ENCODE data around the gene MMP15. TPM values are rescaled to one million over a fixed set of nuclear protein-coding genes. Genes with fewer than 3 reads are reported as not detected.

Gene MMP15
- total RNA-seq, 2 donors from 2014 or later, result 0.31 TPM; not detected in 1

- ATAC-seq (no peak), DNase-seq (ENCODE audit: low spot score) (peak; percentile 20)
- H3K27ac Mint-ChIP-seq, result no peak overlapping the region
- H3K27me3 Mint-ChIP-seq, result no peaks in the 10 kb centered on the region
- peaks cover 7 to 19% of the 10 kb centered on the region in 2 donors for H3K4me1 Mint-ChIP-seq (ENCODE audit: low read depth in 2 of 2)
- H3K4me3 Mint-ChIP-seq, result no peak overlapping the region
- H3K36me3 Mint-ChIP-seq, result no peaks in the 10 kb centered on the region
- H3K9me3 Mint-ChIP-seq, result no peaks in the 10 kb centered on the region
Measured at GRCh38 chr16:57991551-57992059, 33.9 kb upstream of the MMP15 start.

GRCh38 chr16:57992084-57992483 lies 33.5 kb upstream of the MMP15 start:
- no peaks in the 10 kb centered on the region for H3K9me3 Mint-ChIP-seq
- no peaks in the 10 kb centered on the region for H3K36me3 Mint-ChIP-seq
- DNase-seq (ENCODE audit: low spot score) (no peak), ATAC-seq (no peak)
- H3K4me3 Mint-ChIP-seq, result no peak overlapping the region
- H3K27me3 Mint-ChIP-seq, result no peaks in the 10 kb centered on the region
- no peak overlapping the region for H3K27ac Mint-ChIP-seq
- peaks cover 7 to 21% of the 10 kb centered on the region in 2 donors for H3K4me1 Mint-ChIP-seq (ENCODE audit: low read depth in 2 of 2)

GRCh38 chr16:57993438-57993837 lies 32.1 kb upstream of the MMP15 start:
- Mint-ChIP-seq H3K36me3 (no peaks in the 10 kb centered on the region), H3K27me3 (no peaks in the 10 kb centered on the region), H3K27ac (no peak overlapping the region)

GRCh38 chr16:57993897-57994296 lies 31.7 kb upstream of the MMP15 start:
- peaks cover 20 to 32% of the 10 kb centered on the region in 2 donors for H3K4me1 Mint-ChIP-seq (ENCODE audit: low read depth in 2 of 2)
- ATAC-seq, result no peak
- H3K9me3 Mint-ChIP-seq, result no peaks in the 10 kb centered on the region
- no peak overlapping the region for H3K27ac Mint-ChIP-seq
- H3K27me3 Mint-ChIP-seq, result no peaks in the 10 kb centered on the region
- no peaks in the 10 kb centered on the region for H3K36me3 Mint-ChIP-seq
- DNase-seq (ENCODE audit: low spot score), result peak; percentile 44
- H3K4me3 Mint-ChIP-seq, result no peak overlapping the region

More at GRCh38 chr16:57993438-57993837, 32.1 kb upstream of the MMP15 start:
- DNase-seq (ENCODE audit: low spot score) (no peak), ATAC-seq (no peak)
- Mint-ChIP-seq H3K4me3 (no peak overlapping the region), H3K4me1 (ENCODE audit: low read depth in 2 of 2) (peaks cover 16 to 27% of the 10 kb centered on the region in 2 donors), H3K9me3 (no peaks in the 10 kb centered on the region)

- Mint-ChIP-seq H3K4me3 (peak overlapping the region; percentile 50), H3K4me1 (ENCODE audit: low read depth in 2 of 2) (peaks cover 25 to 37% of the 10 kb centered on the region in 2 donors), H3K27me3 (no peaks in the 10 kb centered on the region), H3K27ac (peak overlapping the region; percentile 56 to 73), H3K36me3 (no peaks in the 10 kb centered on the region), H3K9me3 (no peaks in the 10 kb centered on the region)
- no peak for ATAC-seq
- no peak for DNase-seq (ENCODE audit: low spot score)
Measured at GRCh38 chr16:57994361-57994760, 31.2 kb upstream of the MMP15 start.

- H3K4me3 Mint-ChIP-seq, result peak overlapping the region; percentile 50
- H3K4me1 Mint-ChIP-seq (ENCODE audit: low read depth in 2 of 2), result peaks cover 26 to 37% of the 10 kb centered on the region in 2 donors
- ATAC-seq, result peak; percentile 57 to 62
Measured at GRCh38 chr16:57994778-57995177, 30.8 kb upstream of the MMP15 start.

GRCh38 chr16:57995721-57996405 lies 29.7 kb upstream of the MMP15 start:
- no peak for ATAC-seq
- H3K4me1 Mint-ChIP-seq (ENCODE audit: low read depth in 2 of 2), result peaks cover 26 to 33% of the 10 kb centered on the region in 2 donors
- H3K9me3 Mint-ChIP-seq, result no peaks in the 10 kb centered on the region
- H3K36me3 Mint-ChIP-seq, result no peaks in the 10 kb centered on the region
- H3K27me3 Mint-ChIP-seq, result no peaks in the 10 kb centered on the region
- no peak overlapping the region for H3K4me3 Mint-ChIP-seq
- no peak overlapping the region for H3K27ac Mint-ChIP-seq
- peak; percentile 28 for DNase-seq (ENCODE audit: low spot score)

More at GRCh38 chr16:57994778-57995177, 30.8 kb upstream of the MMP15 start:
- Mint-ChIP-seq H3K36me3 (no peaks in the 10 kb centered on the region), H3K27ac (peak overlapping the region; percentile 56 to 73), H3K9me3 (no peaks in the 10 kb centered on the region), H3K27me3 (no peaks in the 10 kb centered on the region)
- peak; percentile 81 for DNase-seq (ENCODE audit: low spot score)

- no peak overlapping the region for H3K4me3 Mint-ChIP-seq
- no peaks in the 10 kb centered on the region for H3K27me3 Mint-ChIP-seq
- H3K9me3 Mint-ChIP-seq, result no peaks in the 10 kb centered on the region
- no peaks in the 10 kb centered on the region for H3K36me3 Mint-ChIP-seq
- ATAC-seq (no peak), DNase-seq (ENCODE audit: low spot score) (peak; percentile 58)
- peaks cover 26 to 36% of the 10 kb centered on the region in 2 donors for H3K4me1 Mint-ChIP-seq (ENCODE audit: low read depth in 2 of 2)
- no peak overlapping the region for H3K27ac Mint-ChIP-seq
Measured at GRCh38 chr16:57996406-57997175, 29.0 kb upstream of the MMP15 start.

GRCh38 chr16:57997176-57997527 lies 28.4 kb upstream of the MMP15 start:
- Mint-ChIP-seq H3K27ac (no peak overlapping the region), H3K4me3 (peak overlapping the region; percentile 34), H3K4me1 (ENCODE audit: low read depth in 2 of 2) (peaks cover 32 to 41% of the 10 kb centered on the region in 2 donors), H3K27me3 (no peaks in the 10 kb centered on the region), H3K36me3 (no peaks in the 10 kb centered on the region), H3K9me3 (no peaks in the 10 kb centered on the region)
- ATAC-seq (no peak), DNase-seq (ENCODE audit: low spot score) (peak; percentile 58)

- H3K27me3 Mint-ChIP-seq, result no peaks in the 10 kb centered on the region
- H3K27ac Mint-ChIP-seq, result peak overlapping the region; percentile 74 to 90
- H3K4me1 Mint-ChIP-seq (ENCODE audit: low read depth in 2 of 2), result peaks cover 36 to 43% of the 10 kb centered on the region in 2 donors
- peak overlapping the region; percentile 80 for H3K4me3 Mint-ChIP-seq
- H3K36me3 Mint-ChIP-seq, result no peaks in the 10 kb centered on the region
- H3K9me3 Mint-ChIP-seq, result no peaks in the 10 kb centered on the region
- no peak for ATAC-seq
- DNase-seq (ENCODE audit: low spot score), result peak; percentile 60
Measured at GRCh38 chr16:57997528-57998265, 27.9 kb upstream of the MMP15 start.

GRCh38 chr16:57998486-57998885 lies 27.1 kb upstream of the MMP15 start:
- Mint-ChIP-seq H3K4me3 (peak overlapping the region; percentile 80), H3K4me1 (ENCODE audit: low read depth in 2 of 2) (peaks cover 36 to 41% of the 10 kb centered on the region in 2 donors), H3K27me3 (no peaks in the 10 kb centered on the region), H3K9me3 (no peaks in the 10 kb centered on the region), H3K27ac (peak overlapping the region; percentile 74 to 90), H3K36me3 (no peaks in the 10 kb centered on the region)
- DNase-seq (ENCODE audit: low spot score) (peak; percentile 89), ATAC-seq (peak; percentile 63 to 74)

- ATAC-seq (no peak), DNase-seq (ENCODE audit: low spot score) (peak; percentile 57)
- Mint-ChIP-seq H3K9me3 (no peaks in the 10 kb centered on the region), H3K4me1 (ENCODE audit: low read depth in 2 of 2) (peaks cover 40 to 42% of the 10 kb centered on the region in 2 donors), H3K36me3 (peaks cover 3% of the 10 kb centered on the region), H3K27ac (peak overlapping the region; percentile 74 to 90), H3K27me3 (no peaks in the 10 kb centered on the region), H3K4me3 (peak overlapping the region; percentile 80)
Measured at GRCh38 chr16:57998992-57999365, 26.6 kb upstream of the MMP15 start.

GRCh38 chr16:57999366-57999970 lies 26.1 kb upstream of the MMP15 start:
- H3K36me3 Mint-ChIP-seq, result peaks cover 8% of the 10 kb centered on the region
- no peak for ATAC-seq
- peaks cover 42 to 47% of the 10 kb centered on the region in 2 donors for H3K4me1 Mint-ChIP-seq (ENCODE audit: low read depth in 2 of 2)
- peak overlapping the region; percentile 74 to 90 for H3K27ac Mint-ChIP-seq
- H3K27me3 Mint-ChIP-seq, result no peaks in the 10 kb centered on the region
- H3K9me3 Mint-ChIP-seq, result no peaks in the 10 kb centered on the region
- peak; percentile 60 for DNase-seq (ENCODE audit: low spot score)
- peak overlapping the region; percentile 80 for H3K4me3 Mint-ChIP-seq
